Breast epithelium (tissue), 3 donors: ENCODE results near the gene SFI1.

Experiments used
- POLR2AphosphoS5 ChIP-seq, 3 donors: sonication (generic); formaldehyde crosslinking; IDR thresholded peaks; one replicate each; pipeline ENCODE4 v1.6.1; 2017; ENCODE audit warnings: antibody characterized with exemption in 3 of 3
- TF ChIP-seq, protein P1 (sequence below), 3 donors: fragments of 450-650 bp; IDR thresholded peaks; one replicate each; pipeline ENCODE4 v1.5.1; 2016 to 2017; ENCODE audit warnings: antibody characterized with exemption in 3 of 3, mild to moderate bottlenecking in 3 of 3, moderate library complexity in 3 of 3

GRCh38 chr22:31618057-31618456, 121.7 kb downstream of the SFI1 start:
- TF ChIP-seq, protein P1, sequence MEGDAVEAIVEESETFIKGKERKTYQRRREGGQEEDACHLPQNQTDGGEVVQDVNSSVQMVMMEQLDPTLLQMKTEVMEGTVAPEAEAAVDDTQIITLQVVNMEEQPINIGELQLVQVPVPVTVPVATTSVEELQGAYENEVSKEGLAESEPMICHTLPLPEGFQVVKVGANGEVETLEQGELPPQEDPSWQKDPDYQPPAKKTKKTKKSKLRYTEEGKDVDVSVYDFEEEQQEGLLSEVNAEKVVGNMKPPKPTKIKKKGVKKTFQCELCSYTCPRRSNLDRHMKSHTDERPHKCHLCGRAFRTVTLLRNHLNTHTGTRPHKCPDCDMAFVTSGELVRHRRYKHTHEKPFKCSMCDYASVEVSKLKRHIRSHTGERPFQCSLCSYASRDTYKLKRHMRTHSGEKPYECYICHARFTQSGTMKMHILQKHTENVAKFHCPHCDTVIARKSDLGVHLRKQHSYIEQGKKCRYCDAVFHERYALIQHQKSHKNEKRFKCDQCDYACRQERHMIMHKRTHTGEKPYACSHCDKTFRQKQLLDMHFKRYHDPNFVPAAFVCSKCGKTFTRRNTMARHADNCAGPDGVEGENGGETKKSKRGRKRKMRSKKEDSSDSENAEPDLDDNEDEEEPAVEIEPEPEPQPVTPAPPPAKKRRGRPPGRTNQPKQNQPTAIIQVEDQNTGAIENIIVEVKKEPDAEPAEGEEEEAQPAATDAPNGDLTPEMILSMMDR (IDR thresholded peaks at IDR 0.05) = no peak
- no peak for TF ChIP-seq POLR2AphosphoS5 (IDR thresholded peaks at IDR 0.05)
